Esophagus mucosa (tissue), 1 donor: ENCODE results near the gene TRAPPC10. TPM values are rescaled to one million over a fixed set of nuclear protein-coding genes. Genes with fewer than 3 reads are reported as not detected.
A peak's percentile ranks its signal among the peaks of the same experiment; 100 is the strongest.

Experiments
- ATAC-seq: fragments of 200-7000 bp; cut with Tn5 transposase; one replicate; pipeline ENCODE4 v1.9.1; 2020
- total RNA-seq: library from RNA; stranded (reverse); gene quantifications from one replicate; pipeline ENCODE4 v1.2.4, GENCODE V29; 2023
- donor health status: DM: yes; HTN: yes; CAD: no.

TRAPPC10 gene
- total RNA-seq, 1 donor from 2014 or later = 20.2 TPM

- no peak for ATAC-seq
These were observed 55.1 kb downstream of the TRAPPC10 start for GRCh38 chr21:44067011-44067839.

- no peak for ATAC-seq
These were observed 58.3 kb downstream of the TRAPPC10 start for GRCh38 chr21:44070391-44070790.

- ATAC-seq = no peak
These were observed 59.4 kb downstream of the TRAPPC10 start for GRCh38 chr21:44071359-44072104.

- ATAC-seq = no peak
These were observed 60.0 kb downstream of the TRAPPC10 start for GRCh38 chr21:44072111-44072510.

GRCh38 chr21:44074315-44074958 is 62.3 kb downstream of the TRAPPC10 start:
- ATAC-seq = peak; percentile 22

- ATAC-seq = no peak
These were observed 64.2 kb downstream of the TRAPPC10 start for GRCh38 chr21:44076316-44076715.

GRCh38 chr21:44078411-44078981 is 66.4 kb downstream of the TRAPPC10 start:
- no peak for ATAC-seq

GRCh38 chr21:44079446-44079845 is 67.3 kb downstream of the TRAPPC10 start:
- ATAC-seq = no peak

- ATAC-seq = no peak
These were observed 67.7 kb downstream of the TRAPPC10 start for GRCh38 chr21:44079846-44080245.

GRCh38 chr21:44082648-44083440 is 70.7 kb downstream of the TRAPPC10 start:
- ATAC-seq = peak; percentile 55

GRCh38 chr21:44083631-44084291 is 71.7 kb downstream of the TRAPPC10 start:
- no peak for ATAC-seq

- no peak for ATAC-seq
These were observed 72.6 kb downstream of the TRAPPC10 start for GRCh38 chr21:44084496-44085241.

- ATAC-seq = no peak
These were observed 73.6 kb downstream of the TRAPPC10 start for GRCh38 chr21:44085491-44086321.

GRCh38 chr21:44086636-44087425 is 74.7 kb downstream of the TRAPPC10 start:
- peak; percentile 14 for ATAC-seq

- ATAC-seq = no peak
These were observed 75.6 kb downstream of the TRAPPC10 start for GRCh38 chr21:44087426-44088400.

GRCh38 chr21:44088401-44088780 is 76.3 kb downstream of the TRAPPC10 start:
- ATAC-seq = no peak

GRCh38 chr21:44089001-44089911 is 77.1 kb downstream of the TRAPPC10 start:
- peak; percentile 10 for ATAC-seq
